ENCODE results near the gene PPIG. TPM values are rescaled to one million over a fixed set of nuclear protein-coding genes. Genes with fewer than 3 reads are reported as not detected.
A peak's percentile ranks its signal among the peaks of the same experiment; 100 is the strongest.

Gene PPIG
- total and polyA plus RNA-seq, 2 of the 4 experiments (the other 2 are of a cell fraction): 10.4 to 16.7 TPM

GRCh38 chr2:169637620-169638019, 53.5 kb downstream of the PPIG start:
- BruUV-seq (replicated peaks): no TSS peak
- intact Hi-C loops (cut with micrococcal nuclease): loop anchor here (2.0 kb wide), 1 partner anchor 53 kb away; the partner anchor contains the start of gene PPIG
- DNase-seq: peak; percentile 81

More at GRCh38 chr2:169637620-169638019, 53.5 kb downstream of the PPIG start:
- H4K8ac ChIP-seq (ENCODE audit: low read depth in 2 of 2, low read length in 2 of 2): peak overlapping the region in 1 of 2 experiments; percentile 29; a peak in 1 of 4 replicates
- ATAC-seq (ENCODE audit: low read depth): peak; percentile 63
- H2AK9ac ChIP-seq (replicated peaks; ENCODE audit: low read depth, low read length, poor library complexity): no peak overlapping the region
- no peak overlapping the region for H2BK120ac ChIP-seq (ENCODE audit: low read depth, low read length)
- no peak overlapping the region for H2AK5ac ChIP-seq (ENCODE audit: low read depth, low read length)
- peaks cover 3 to 6% of the 10 kb centered on the region in 2 experiments; a peak in 1 of 4 replicates for H3K79me1 ChIP-seq (ENCODE audit: low read depth in 1 of 2, low read length in 2 of 2)
- no peak overlapping the region for H3K23ac ChIP-seq (ENCODE audit: low read depth, low read length)
- H4K5ac ChIP-seq (ENCODE audit: low read depth, low read length): no peak overlapping the region
- WGBS, 2 experiments (ENCODE audit: extremely low coverage in 2 of 2, insufficient read length in 1 of 2): no CpG with 5 or more reads among the region's 3 CpGs
- H2BK15ac ChIP-seq (ENCODE audit: low read depth, low read length): no peak overlapping the region
- H3K4ac ChIP-seq (ENCODE audit: low read depth, low read length): no peak overlapping the region
- 0 out of 2 replicates have a peak, but pooled peaks cover 2% of the 10 kb centered on the region for H3K9me1 ChIP-seq (ENCODE audit: insufficient read depth, low read length)
- H3K9ac ChIP-seq (ENCODE audit: low read depth, low read length): no peak overlapping the region
- no peak overlapping the region for H2AFZ ChIP-seq (replicated peaks; ENCODE audit: low read length, poor library complexity)
- no peaks in the 10 kb centered on the region for H4K20me1 ChIP-seq (ENCODE audit: insufficient read depth, low read length)
- H3K56ac ChIP-seq (ENCODE audit: extremely low read depth, insufficient read depth, low read length): no peak overlapping the region
- H2BK5ac ChIP-seq (ENCODE audit: low read depth, low read length, poor library complexity, severe bottlenecking): peak overlapping the region; percentile 64
- H3K27me3 ChIP-seq (ENCODE audit: control insufficient read depth, insufficient read depth, low read length): no peaks in the 10 kb centered on the region
- dilution Hi-C loops (cut with HindIII; ENCODE audit: low sequenced_read_pairs, unreplicated experiment) (no loop called here), in situ Hi-C loops (cut with MboI; ENCODE audit: low sequenced_read_pairs) (no loop called here)
- H3K36me3 ChIP-seq (ENCODE audit: control insufficient read depth, insufficient read depth, low read length): peaks cover 14% of the 10 kb centered on the region
- H3K4me1 ChIP-seq (ENCODE audit: control insufficient read depth, insufficient read depth, low read length): peaks cover 3% of the 10 kb centered on the region; the same call in 1 of the 2 replicates
- ChIA-PET CTCF (no interaction called here), POLR2A (ENCODE audit: unreplicated experiment) (no interaction called here)
- no peak overlapping the region for H3K14ac ChIP-seq (replicated peaks; ENCODE audit: low read depth, low read length)
- H3K9me3 ChIP-seq (ENCODE audit: control insufficient read depth, insufficient read depth, low read length): no peaks in the 10 kb centered on the region
- H2BK20ac ChIP-seq (ENCODE audit: low read depth, low read length): no peak overlapping the region
- no peak overlapping the region for H3K27ac ChIP-seq (ENCODE audit: insufficient read depth, low read length)
- no peak overlapping the region for H3K18ac ChIP-seq (ENCODE audit: low read depth, low read length)
- TF ChIP-seq BHLHE40 (IDR thresholded peaks at IDR 0.05; ENCODE audit: low read depth, low read length): no peak
- peak; percentile 96 for TF ChIP-seq CEBPB (IDR thresholded peaks at IDR 0.05; ENCODE audit: low read depth, low read length)
- no peak for TF ChIP-seq MXI1 (IDR thresholded peaks at IDR 0.05; ENCODE audit: borderline replicate concordance, low read depth, low read length)
- TF ChIP-seq RFX5 (IDR thresholded peaks at IDR 0.05; ENCODE audit: low read depth, low read length): no peak
- TF ChIP-seq MAFK (IDR thresholded peaks at IDR 0.05; ENCODE audit: low read depth, low read length): peak; percentile 75
- no peak for TF ChIP-seq USF2 (IDR thresholded peaks at IDR 0.05; ENCODE audit: low read depth, low read length)
- no peak overlapping the region for H3K4me2 ChIP-seq (ENCODE audit: low read depth, low read length)
- no peak overlapping the region for H3K4me3 ChIP-seq (ENCODE audit: insufficient read depth, low read depth, low read length)
- no peak overlapping the region for H4K91ac ChIP-seq (ENCODE audit: insufficient read depth, low read depth, low read length)
